Esophagus muscularis mucosa (tissue), 3 donors: Measurements from ENCODE around the gene PLXNC1.

Experiments
- CTCF ChIP-seq, 3 experiments: fragments of 200-600 bp in 2 of 3; fragments of 450-650 bp in 1 of 3; sonication (generic) in 2 of 3; IDR thresholded peaks; one replicate each; pipeline ENCODE4 v1.5.1; 2017 to 2019; ENCODE audit warnings: antibody characterized with exemption in 3 of 3, mild to moderate bottlenecking in 2 of 3, moderate library complexity in 1 of 3
- POLR2A ChIP-seq: fragments of 450-650 bp; IDR thresholded peaks from one replicate; pipeline ENCODE4 v1.6.1; 2017; ENCODE audit warnings: antibody characterized with exemption, moderate library complexity, mild to moderate bottlenecking, low read depth
- POLR2AphosphoS5 ChIP-seq, 2 donors: sonication (generic); formaldehyde crosslinking; IDR thresholded peaks; one replicate each; pipeline ENCODE4 v1.6.1; 2017; ENCODE audit warnings: antibody characterized with exemption in 2 of 2

GRCh38 chr12:94143951-94144350 is 4.4 kb upstream of the PLXNC1 start:
- TF ChIP-seq POLR2AphosphoS5 (IDR thresholded peaks at IDR 0.05) (no peak), CTCF (IDR thresholded peaks at IDR 0.05) (no peak), POLR2A (no peak)
